ENCODE measurements around the gene ODF2L.
"Not testable (repeated sequence)": the region's sequence is repeated elsewhere in the genome, so short reads cannot be mapped to it uniquely, and the experiment has no call there.

Gene ODF2L

DNA sequence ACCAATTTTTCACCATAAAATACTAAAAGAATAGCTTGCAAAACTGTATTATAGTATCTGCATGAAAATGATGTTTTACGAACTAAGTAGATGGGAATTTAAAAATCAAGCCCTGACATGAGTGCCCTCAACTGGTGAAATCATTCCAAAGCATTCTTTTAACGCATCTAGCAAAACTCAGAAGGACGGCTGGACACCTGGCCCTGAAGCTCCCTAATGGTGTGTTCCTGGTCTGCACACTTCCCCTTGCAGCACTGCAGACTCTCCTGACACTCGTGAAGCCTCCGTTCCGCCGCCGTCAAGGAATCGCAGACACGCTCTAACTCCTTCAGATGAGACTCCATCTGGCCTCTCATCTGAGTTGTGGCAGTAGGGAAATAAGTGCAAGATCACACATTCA lies 39.9 kb downstream of the ODF2L start:
- Histone ChIP-seq H3K27me3 (ENCODE audit: insufficient read depth, low read depth) (no peaks in the 10 kb centered on the region), H3K27ac (no peak overlapping the region), H3K79me2 (ENCODE audit: insufficient read depth, low read depth) (no peaks in the 10 kb centered on the region), H4K20me1 (ENCODE audit: insufficient read depth) (no peaks in the 10 kb centered on the region), H2AFZ (ENCODE audit: low read depth) (no peak overlapping the region), H3K4me3 (IDR thresholded peaks at IDR 0.05; ENCODE audit: insufficient read depth, low read depth, low read length) (no peak overlapping the region), H3K36me3 (ENCODE audit: insufficient read depth) (no peaks in the 10 kb centered on the region), H3K4me2 (no peak overlapping the region), H3K9ac (no peak overlapping the region), H3K4me1 (ENCODE audit: low read depth, poor library complexity, severe bottlenecking) (no peaks in the 10 kb centered on the region)
- no peak for TF ChIP-seq CTCF (conservative IDR thresholded peaks at IDR 0.05; ENCODE audit: low read depth, low read length)

DNA sequence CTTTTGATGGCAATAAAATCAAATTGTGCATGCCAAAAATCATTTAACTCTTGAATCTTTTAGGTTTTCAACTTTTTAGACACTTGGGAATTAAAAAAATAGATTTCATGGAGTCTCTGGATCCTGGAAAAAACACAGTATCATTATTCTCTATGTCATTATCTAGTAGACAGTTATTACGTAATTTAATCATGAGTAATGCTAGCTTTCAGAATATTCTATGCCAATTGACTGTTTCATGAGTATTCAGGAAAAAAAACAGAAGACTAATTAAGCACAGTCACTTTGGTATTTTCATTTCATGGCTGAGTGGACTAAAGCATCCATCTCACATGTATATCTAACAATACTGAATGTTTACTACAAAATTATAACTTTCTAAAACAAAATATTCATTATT lies 44.0 kb downstream of the ODF2L start:
- H3K27ac ChIP-seq: no peak overlapping the region
- no peak for TF ChIP-seq CTCF (conservative IDR thresholded peaks at IDR 0.05; ENCODE audit: low read depth, low read length)
- no peak overlapping the region for H3K9ac ChIP-seq
- no peaks in the 10 kb centered on the region for H3K36me3 ChIP-seq (ENCODE audit: insufficient read depth)
- no peak overlapping the region for H2AFZ ChIP-seq (ENCODE audit: low read depth)
- peaks cover 11% of the 10 kb centered on the region for H3K4me1 ChIP-seq (ENCODE audit: low read depth, poor library complexity, severe bottlenecking)
- H3K4me3 ChIP-seq (IDR thresholded peaks at IDR 0.05; ENCODE audit: insufficient read depth, low read depth, low read length): no peak overlapping the region
- H4K20me1 ChIP-seq (ENCODE audit: insufficient read depth): no peaks in the 10 kb centered on the region
- no peak overlapping the region for H3K4me2 ChIP-seq
- no peaks in the 10 kb centered on the region for H3K27me3 ChIP-seq (ENCODE audit: insufficient read depth, low read depth)
- no peaks in the 10 kb centered on the region for H3K79me2 ChIP-seq (ENCODE audit: insufficient read depth, low read depth)

DNA sequence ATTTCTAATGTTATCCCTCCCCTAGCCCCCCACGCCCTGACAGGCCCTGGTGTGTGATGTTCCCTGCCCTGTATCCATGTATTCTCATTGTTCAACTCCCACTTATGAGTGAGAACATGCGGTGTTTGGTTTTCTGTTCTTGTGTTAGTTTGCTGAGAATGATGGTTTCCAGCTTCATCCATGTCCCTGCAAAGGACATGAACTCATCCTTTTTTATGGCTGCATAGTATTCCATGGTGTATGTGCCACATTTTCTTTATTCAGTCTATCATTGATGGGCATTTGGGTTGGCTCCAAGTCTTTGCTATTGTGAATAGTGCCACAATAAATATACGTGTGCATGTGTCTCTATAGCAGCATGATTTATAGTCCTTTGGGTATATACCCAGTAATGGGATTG lies 45.9 kb downstream of the ODF2L start:
- not testable (repeated sequence) for H3K4me2 ChIP-seq; H3K27me3 ChIP-seq (ENCODE audit: insufficient read depth, low read depth); H4K20me1 ChIP-seq (ENCODE audit: insufficient read depth); H3K9ac ChIP-seq; H3K27ac ChIP-seq; H3K4me3 ChIP-seq (IDR thresholded peaks at IDR 0.05; ENCODE audit: insufficient read depth, low read depth, low read length); H3K36me3 ChIP-seq (ENCODE audit: insufficient read depth); H2AFZ ChIP-seq (ENCODE audit: low read depth); H3K79me2 ChIP-seq (ENCODE audit: insufficient read depth, low read depth)
- peaks cover 11% of the 10 kb centered on the region for H3K4me1 ChIP-seq (ENCODE audit: low read depth, poor library complexity, severe bottlenecking)

- TF ChIP-seq CTCF (conservative IDR thresholded peaks at IDR 0.05; ENCODE audit: low read depth, low read length): no peak
- Histone ChIP-seq H3K4me2 (no peak overlapping the region), H3K79me2 (ENCODE audit: insufficient read depth, low read depth) (no peaks in the 10 kb centered on the region), H2AFZ (ENCODE audit: low read depth) (no peak overlapping the region), H3K36me3 (ENCODE audit: insufficient read depth) (no peaks in the 10 kb centered on the region), H3K27me3 (ENCODE audit: insufficient read depth, low read depth) (no peaks in the 10 kb centered on the region), H3K9ac (no peak overlapping the region), H3K4me3 (IDR thresholded peaks at IDR 0.05; ENCODE audit: insufficient read depth, low read depth, low read length) (no peak overlapping the region), H3K4me1 (ENCODE audit: low read depth, poor library complexity, severe bottlenecking) (peaks cover 11% of the 10 kb centered on the region), H3K27ac (no peak overlapping the region), H4K20me1 (ENCODE audit: insufficient read depth) (no peaks in the 10 kb centered on the region)
Observed at GRCh38 chr1:86346388-86346787, 49.7 kb downstream of the ODF2L start.

DNA sequence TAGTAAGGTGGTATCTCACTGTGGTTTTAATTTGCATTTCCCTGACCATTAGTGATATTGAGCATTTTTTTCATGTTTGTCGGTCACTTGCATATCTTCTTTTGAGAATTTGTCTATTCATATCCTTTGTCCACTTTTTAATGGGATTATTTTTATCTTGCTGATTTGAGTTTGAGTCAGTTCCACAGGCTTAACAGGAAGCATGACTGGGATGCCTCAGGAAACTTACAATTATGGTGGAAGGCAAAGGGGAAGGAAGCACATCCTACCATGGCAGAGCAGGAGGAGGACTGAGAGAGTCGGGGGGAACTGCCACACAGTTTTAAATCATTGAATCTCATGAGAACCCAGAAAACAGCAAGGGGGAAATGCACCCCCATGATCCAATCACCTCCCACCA lies 51.1 kb downstream of the ODF2L start:
- Histone ChIP-seq H3K4me3 (IDR thresholded peaks at IDR 0.05; ENCODE audit: insufficient read depth, low read depth, low read length) (no peak overlapping the region), H2AFZ (ENCODE audit: low read depth) (no peak overlapping the region), H3K27ac (no peak overlapping the region), H3K4me2 (no peak overlapping the region), H3K4me1 (ENCODE audit: low read depth, poor library complexity, severe bottlenecking) (peaks cover 11% of the 10 kb centered on the region), H3K36me3 (ENCODE audit: insufficient read depth) (no peaks in the 10 kb centered on the region), H4K20me1 (ENCODE audit: insufficient read depth) (no peaks in the 10 kb centered on the region), H3K27me3 (ENCODE audit: insufficient read depth, low read depth) (no peaks in the 10 kb centered on the region), H3K79me2 (ENCODE audit: insufficient read depth, low read depth) (no peaks in the 10 kb centered on the region), H3K9ac (no peak overlapping the region)
- no peak for TF ChIP-seq CTCF (conservative IDR thresholded peaks at IDR 0.05; ENCODE audit: low read depth, low read length)

All from KMS-11 (cell line).